ENCODE measurements around the gene GTPBP2. TPM values are rescaled to one million over a fixed set of nuclear protein-coding genes. Genes with fewer than 3 reads are reported as not detected.
A peak's percentile ranks its signal among the peaks of the same experiment; 100 is the strongest.

GTPBP2 gene
- total and polyA plus RNA-seq, 2 of the 4 experiments (the other 2 are of a cell fraction) = 38.4 to 86.6 TPM

GRCh38 chr6:43627008-43627825 lies 1.8 kb downstream of the GTPBP2 start (continued):
- TF ChIP-seq RAD21 (IDR thresholded peaks at IDR 0.05; ENCODE audit: low read length) (no peak), NFE2L2 (IDR thresholded peaks at IDR 0.05; ENCODE audit: low read depth, low read length) (peak; percentile 54; the same call in 1 of the 2 replicates), POLR2A (IDR thresholded peaks at IDR 0.05; ENCODE audit: low read depth, low read length) (peak; percentile 89)

- H2BK120ac ChIP-seq (ENCODE audit: low read depth, low read length) = no peak overlapping the region
- peak overlapping the region; percentile 4; the same call in 1 of the 2 replicates for H2AK5ac ChIP-seq (ENCODE audit: low read depth, low read length)
- no peak overlapping the region for H2BK20ac ChIP-seq (ENCODE audit: low read depth, low read length)
- H4K8ac ChIP-seq (ENCODE audit: low read depth in 2 of 2, low read length in 2 of 2) = no peak overlapping the region
- TF ChIP-seq CTCF (conservative IDR thresholded peaks at IDR 0.05; ENCODE audit: low read depth, low read length) (no peak), MXI1 (IDR thresholded peaks at IDR 0.05; ENCODE audit: borderline replicate concordance, low read depth, low read length) (no peak), SMC3 (IDR thresholded peaks at IDR 0.05; ENCODE audit: low read depth, low read length) (no peak), CEBPB (IDR thresholded peaks at IDR 0.05; ENCODE audit: low read depth, low read length) (no peak), RCOR1 (IDR thresholded peaks at IDR 0.05; ENCODE audit: insufficient replicate concordance, low read length) (no peak), ELK1 (IDR thresholded peaks at IDR 0.05; ENCODE audit: borderline replicate concordance, low read depth, low read length) (no peak), MAZ (IDR thresholded peaks at IDR 0.05; ENCODE audit: borderline replicate concordance, low read depth, low read length) (no peak), RFX5 (IDR thresholded peaks at IDR 0.05; ENCODE audit: low read depth, low read length) (no peak)
- no peak overlapping the region for H3K56ac ChIP-seq (ENCODE audit: extremely low read depth, insufficient read depth, low read length)
- 90% methylated on average over 6 of the region's 16 CpGs; no CpG with 5 or more reads in 1 of the 2 experiments for WGBS, 2 experiments (ENCODE audit: extremely low coverage in 2 of 2, insufficient read length in 1 of 2)
- in situ Hi-C loops (cut with MboI; ENCODE audit: low sequenced_read_pairs) (no loop called here), dilution Hi-C loops (cut with HindIII; ENCODE audit: low sequenced_read_pairs, unreplicated experiment) (no loop called here), intact Hi-C loops (cut with micrococcal nuclease) (loop anchor here (5.0 kb wide), 1 partner anchor 147 kb away; the partner anchor contains the start of gene VEGFA)
- no peak overlapping the region for H3K18ac ChIP-seq (ENCODE audit: low read depth, low read length)
- H3K79me1 ChIP-seq (ENCODE audit: low read depth in 1 of 2, low read length in 2 of 2) = peaks cover 49 to 81% of the 10 kb centered on the region in 2 experiments
- no peak overlapping the region for H3K4me2 ChIP-seq (ENCODE audit: low read depth, low read length)
- no peak overlapping the region for H4K91ac ChIP-seq (ENCODE audit: insufficient read depth, low read depth, low read length)
- H3K4me3 ChIP-seq (ENCODE audit: insufficient read depth, low read depth, low read length) = no peak overlapping the region
- H2BK15ac ChIP-seq (ENCODE audit: low read depth, low read length) = no peak overlapping the region
- DNase-seq (no peak), ATAC-seq (ENCODE audit: low read depth) (no peak)
- ChIA-PET CTCF (interaction anchor here (0.6 kb wide), 1 partner anchor 9 kb away, joined by 6 read pairs; no protein-coding TSS in a partner anchor), POLR2A (ENCODE audit: unreplicated experiment) (no interaction called here)
- no peak overlapping the region for H3K9ac ChIP-seq (ENCODE audit: low read depth, low read length)
- no peak overlapping the region for H3K4ac ChIP-seq (ENCODE audit: low read depth, low read length)
- no peak overlapping the region for H3K14ac ChIP-seq (replicated peaks; ENCODE audit: low read depth, low read length)
- H2AK9ac ChIP-seq (replicated peaks; ENCODE audit: low read depth, low read length, poor library complexity) = peak overlapping the region; percentile 67
- TSS peak; percentile 5 for BruUV-seq (replicated peaks)
- peaks cover 6% of the 10 kb centered on the region for H3K4me1 ChIP-seq (ENCODE audit: control insufficient read depth, insufficient read depth, low read length)
- H3K36me3 ChIP-seq (ENCODE audit: control insufficient read depth, insufficient read depth, low read length) = peaks cover 54% of the 10 kb centered on the region
- no peaks in the 10 kb centered on the region for H3K9me3 ChIP-seq (ENCODE audit: control insufficient read depth, insufficient read depth, low read length)
- no peak overlapping the region for H4K5ac ChIP-seq (ENCODE audit: low read depth, low read length)
- H3K27ac ChIP-seq (ENCODE audit: insufficient read depth, low read length) = no peak overlapping the region
- H3K9me1 ChIP-seq (ENCODE audit: insufficient read depth, low read length) = peaks cover 32% of the 10 kb centered on the region
- H3K23ac ChIP-seq (ENCODE audit: low read depth, low read length) = no peak overlapping the region
- no peaks in the 10 kb centered on the region for H3K27me3 ChIP-seq (ENCODE audit: control insufficient read depth, insufficient read depth, low read length)
- no peaks in the 10 kb centered on the region for H4K20me1 ChIP-seq (ENCODE audit: insufficient read depth, low read length)
- H2AFZ ChIP-seq (replicated peaks; ENCODE audit: low read length, poor library complexity) = no peak overlapping the region
- no peak overlapping the region for H2BK5ac ChIP-seq (ENCODE audit: low read depth, low read length, poor library complexity, severe bottlenecking)
These were observed 3.6 kb downstream of the GTPBP2 start for GRCh38 chr6:43625393-43625992.

All from IMR-90 (cell line).